Neural cell (in vitro differentiated cells): ENCODE measurements around the gene CDC37L1.

ENCODE experiments used
- EZH2 ChIP-seq: fragments of 200-600, 300-800 bp; shearing (Covaris generic), sonication (generic); IDR thresholded peaks from 2 replicates; pipeline ENCODE4 v1.6.1; 2014; ENCODE audit warnings: antibody characterized with exemption, low read length, borderline replicate concordance, mild to moderate bottlenecking; ENCODE audit not compliant: insufficient read depth, poor library complexity, severe bottlenecking
- REST ChIP-seq: IDR thresholded peaks from 2 replicates; pipeline ENCODE4 v1.6.1; 2012; ENCODE audit warnings: borderline replicate concordance

- no peak for TF ChIP-seq EZH2
- no peak for TF ChIP-seq REST
Measured at GRCh38 chr9:4671737-4672136, 7.6 kb upstream of the CDC37L1 start.
